ENCODE measurements around the gene NUP188.

Gene NUP188

GRCh38 chr9:129023036-129023907, 75.8 kb downstream of the NUP188 start (continued):
- TF ChIP-seq ZNF704 (tag by site-specific recombination; IDR thresholded peaks at IDR 0.05): no peak
- TF ChIP-seq OVOL3 (tag by site-specific recombination; IDR thresholded peaks at IDR 0.05): no peak
- no peak for TF ChIP-seq ZNF677 (tag by site-specific recombination; IDR thresholded peaks at IDR 0.05)
- no peak for TF ChIP-seq ZNF664 (tag by site-specific recombination; IDR thresholded peaks at IDR 0.05)
- no peak for TF ChIP-seq ZNF514 (tag by site-specific recombination; IDR thresholded peaks at IDR 0.05)
- peak; percentile 63 for TF ChIP-seq KLF9 (tag by site-specific recombination; IDR thresholded peaks at IDR 0.05; ENCODE audit: low read depth)
- peak; percentile 45; the same call in 1 of the 2 replicates for TF ChIP-seq ZBTB8A (tag by site-specific recombination; IDR thresholded peaks at IDR 0.05)
- peak; percentile 62; the same call in 1 of the 2 replicates for TF ChIP-seq ZNF23 (tag by site-specific recombination; IDR thresholded peaks at IDR 0.05; ENCODE audit: borderline replicate concordance)
- TF ChIP-seq ZNF48 (tag by site-specific recombination; IDR thresholded peaks at IDR 0.05): no peak
- peak; percentile 95 for TF ChIP-seq PRDM10 (tag by site-specific recombination; IDR thresholded peaks at IDR 0.05)
- no peak for TF ChIP-seq PRDM2 (tag by site-specific recombination; IDR thresholded peaks at IDR 0.05; ENCODE audit: borderline replicate concordance)
- TF ChIP-seq TCF7L2 (IDR thresholded peaks at IDR 0.05; ENCODE audit: borderline replicate concordance, low read depth, low read length): no peak
- peak; percentile 22; the same call in 1 of the 2 replicates for TF ChIP-seq ZNF10 (tag by site-specific recombination; IDR thresholded peaks at IDR 0.05)
- peak; percentile 41 for TF ChIP-seq ZNF2 (tag by site-specific recombination; IDR thresholded peaks at IDR 0.05)
- TF ChIP-seq GFI1B (tag by site-specific recombination; IDR thresholded peaks at IDR 0.05): no peak
- no peak for TF ChIP-seq ZNF830 (tag by site-specific recombination; IDR thresholded peaks at IDR 0.05; ENCODE audit: low read depth)
- TF ChIP-seq ZNF18 (tag by site-specific recombination; IDR thresholded peaks at IDR 0.05): no peak
- TF ChIP-seq ZBTB6 (tag by site-specific recombination; IDR thresholded peaks at IDR 0.05): peak; percentile 34; the same call in 1 of the 2 replicates
- 0 out of 2 replicates have a peak, but pooled peaks have one; percentile 14 for TF ChIP-seq INSM2 (tag by site-specific recombination; IDR thresholded peaks at IDR 0.05)
- 0 out of 2 replicates have a peak, but pooled peaks have one; percentile 36 for TF ChIP-seq ZBTB1 (tag by site-specific recombination; IDR thresholded peaks at IDR 0.05)
- TF ChIP-seq ZEB2 (tag by site-specific recombination; IDR thresholded peaks at IDR 0.05): peak; percentile 55
- no peak for TF ChIP-seq ZNF571 (tag by site-specific recombination; IDR thresholded peaks at IDR 0.05)
- TF ChIP-seq ZBTB17 (tag by site-specific recombination; IDR thresholded peaks at IDR 0.05): no peak
- TF ChIP-seq SCRT1 (tag by site-specific recombination; IDR thresholded peaks at IDR 0.05; ENCODE audit: borderline replicate concordance): no peak

All from HEK293 (cell line).